Measurements from ENCODE around the gene PDE7B.

PDE7B gene

GRCh38 chr6:136024711-136025110, 173.2 kb downstream of the PDE7B start:
- TF ChIP-seq ZFHX2 (tag by site-specific recombination; conservative IDR thresholded peaks at IDR 0.05), result no peak
- no peak for TF ChIP-seq ZNF530 (tag by site-specific recombination; IDR thresholded peaks at IDR 0.05; ENCODE audit: low read depth)
- Histone ChIP-seq H3K4me3 (ENCODE audit: low read depth, low read length) (no peak overlapping the region), H3K9me3 (ENCODE audit: control insufficient read depth, insufficient read depth, low read depth, low read length) (no peaks in the 10 kb centered on the region), H3K4me1 (ENCODE audit: control insufficient read depth, insufficient read depth, low read length) (no peaks in the 10 kb centered on the region), H3K36me3 (ENCODE audit: control insufficient read depth in 2 of 2, insufficient read depth in 1 of 2, low read length in 2 of 2) (no peaks in the 10 kb centered on the region), H3K27ac (ENCODE audit: extremely low read depth, low read depth, low read length) (no peak overlapping the region)
- POLR2A ChIA-PET, result no interaction called here
- CTCF ChIA-PET, result interaction anchor here (1.5 kb wide), 1 partner anchor 202 kb away, joined by 5 read pairs; no protein-coding TSS in a partner anchor

GRCh38 chr6:136025736-136026135, 174.2 kb downstream of the PDE7B start:
- H3K4me1 ChIP-seq (ENCODE audit: control insufficient read depth, insufficient read depth, low read length), result no peaks in the 10 kb centered on the region
- POLR2A ChIA-PET, result no interaction called here
- CTCF ChIA-PET, result interaction anchor here (0.7 to 1.5 kb wide), 2 partner anchors 201 to 618 kb away, joined by 3 to 5 read pairs; no protein-coding TSS in a partner anchor
- no peaks in the 10 kb centered on the region for H3K9me3 ChIP-seq (ENCODE audit: control insufficient read depth, insufficient read depth, low read depth, low read length)
- H3K27ac ChIP-seq (ENCODE audit: extremely low read depth, low read depth, low read length), result no peak overlapping the region
- TF ChIP-seq, protein P1, sequence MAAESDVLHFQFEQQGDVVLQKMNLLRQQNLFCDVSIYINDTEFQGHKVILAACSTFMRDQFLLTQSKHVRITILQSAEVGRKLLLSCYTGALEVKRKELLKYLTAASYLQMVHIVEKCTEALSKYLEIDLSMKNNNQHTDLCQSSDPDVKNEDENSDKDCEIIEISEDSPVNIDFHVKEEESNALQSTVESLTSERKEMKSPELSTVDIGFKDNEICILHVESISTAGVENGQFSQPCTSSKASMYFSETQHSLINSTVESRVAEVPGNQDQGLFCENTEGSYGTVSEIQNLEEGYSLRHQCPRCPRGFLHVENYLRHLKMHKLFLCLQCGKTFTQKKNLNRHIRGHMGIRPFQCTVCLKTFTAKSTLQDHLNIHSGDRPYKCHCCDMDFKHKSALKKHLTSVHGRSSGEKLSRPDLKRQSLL (tag by site-specific recombination; IDR thresholded peaks at IDR 0.05), result no peak
- 0 out of 2 replicates have a peak, but pooled peaks have one; percentile 34 for TF ChIP-seq ZBTB17 (tag by site-specific recombination; IDR thresholded peaks at IDR 0.05)
- H3K36me3 ChIP-seq (ENCODE audit: control insufficient read depth in 2 of 2, insufficient read depth in 1 of 2, low read length in 2 of 2), result no peaks in the 10 kb centered on the region
- H3K4me3 ChIP-seq (ENCODE audit: low read depth, low read length), result no peak overlapping the region

GRCh38 chr6:136030131-136030530, 178.6 kb downstream of the PDE7B start:
- Histone ChIP-seq H3K4me3 (ENCODE audit: low read depth, low read length) (no peak overlapping the region), H3K36me3 (ENCODE audit: control insufficient read depth in 2 of 2, insufficient read depth in 1 of 2, low read length in 2 of 2) (no peaks in the 10 kb centered on the region), H3K4me1 (ENCODE audit: control insufficient read depth, insufficient read depth, low read length) (no peaks in the 10 kb centered on the region), H3K9me3 (ENCODE audit: control insufficient read depth, insufficient read depth, low read depth, low read length) (no peaks in the 10 kb centered on the region), H3K27ac (ENCODE audit: extremely low read depth, low read depth, low read length) (no peak overlapping the region)
- TF ChIP-seq SCRT1 (tag by site-specific recombination; IDR thresholded peaks at IDR 0.05; ENCODE audit: borderline replicate concordance), result no peak
- ChIA-PET CTCF (no interaction called here), POLR2A (no interaction called here)

DNA sequence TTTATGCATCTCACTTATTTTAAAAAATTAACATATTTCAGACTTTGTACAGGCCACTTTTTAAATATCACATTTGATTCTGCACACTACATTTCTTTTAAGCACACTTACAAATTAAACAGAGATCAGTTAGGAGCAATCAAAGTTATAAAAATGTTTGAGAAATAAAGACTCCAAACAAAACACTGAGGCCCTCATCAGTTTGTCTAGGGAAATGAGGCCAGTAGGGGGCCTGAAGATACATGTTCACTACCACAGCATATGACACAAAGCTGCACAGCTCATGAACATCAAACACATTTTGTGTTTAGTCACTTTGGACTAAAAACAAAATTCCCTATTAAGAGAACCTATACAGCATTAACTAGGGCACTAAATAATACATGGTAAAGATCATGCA, 180.5 kb downstream of the PDE7B start:
- ChIA-PET CTCF (interaction anchor here (0.7 to 2.1 kb wide), 5 partner anchors 9 to 195 kb away, joined by 3 to 10 read pairs (median 4); no protein-coding TSS in a partner anchor), POLR2A (no interaction called here)
- H3K36me3 ChIP-seq (ENCODE audit: control insufficient read depth in 2 of 2, insufficient read depth in 1 of 2, low read length in 2 of 2), result no peaks in the 10 kb centered on the region
- H3K27ac ChIP-seq (ENCODE audit: extremely low read depth, low read depth, low read length), result no peak overlapping the region
- H3K4me3 ChIP-seq (ENCODE audit: low read depth, low read length), result no peak overlapping the region
- no peaks in the 10 kb centered on the region for H3K4me1 ChIP-seq (ENCODE audit: control insufficient read depth, insufficient read depth, low read length)
- H3K9me3 ChIP-seq (ENCODE audit: control insufficient read depth, insufficient read depth, low read depth, low read length), result no peaks in the 10 kb centered on the region
- TF ChIP-seq ZNF2 (tag by site-specific recombination; IDR thresholded peaks at IDR 0.05) (0 out of 2 replicates have a peak, but pooled peaks have one; percentile 34), ZNF664 (tag by site-specific recombination; IDR thresholded peaks at IDR 0.05) (no peak), ZNF785 (tag by site-specific recombination; IDR thresholded peaks at IDR 0.05) (no peak), ZNF37A (tag by site-specific recombination; IDR thresholded peaks at IDR 0.05) (no peak), ZNF692 (tag by site-specific recombination; IDR thresholded peaks at IDR 0.05) (no peak), RBAK (tag by site-specific recombination; IDR thresholded peaks at IDR 0.05) (no peak), ZNF561 (tag by site-specific recombination; IDR thresholded peaks at IDR 0.05; ENCODE audit: borderline replicate concordance) (no peak), ZNF654 (tag by site-specific recombination; IDR thresholded peaks at IDR 0.05; ENCODE audit: low read depth) (peak; percentile 35), ZNF24 (tag by site-specific recombination; IDR thresholded peaks at IDR 0.05) (no peak)
- TF ChIP-seq, protein P2, sequence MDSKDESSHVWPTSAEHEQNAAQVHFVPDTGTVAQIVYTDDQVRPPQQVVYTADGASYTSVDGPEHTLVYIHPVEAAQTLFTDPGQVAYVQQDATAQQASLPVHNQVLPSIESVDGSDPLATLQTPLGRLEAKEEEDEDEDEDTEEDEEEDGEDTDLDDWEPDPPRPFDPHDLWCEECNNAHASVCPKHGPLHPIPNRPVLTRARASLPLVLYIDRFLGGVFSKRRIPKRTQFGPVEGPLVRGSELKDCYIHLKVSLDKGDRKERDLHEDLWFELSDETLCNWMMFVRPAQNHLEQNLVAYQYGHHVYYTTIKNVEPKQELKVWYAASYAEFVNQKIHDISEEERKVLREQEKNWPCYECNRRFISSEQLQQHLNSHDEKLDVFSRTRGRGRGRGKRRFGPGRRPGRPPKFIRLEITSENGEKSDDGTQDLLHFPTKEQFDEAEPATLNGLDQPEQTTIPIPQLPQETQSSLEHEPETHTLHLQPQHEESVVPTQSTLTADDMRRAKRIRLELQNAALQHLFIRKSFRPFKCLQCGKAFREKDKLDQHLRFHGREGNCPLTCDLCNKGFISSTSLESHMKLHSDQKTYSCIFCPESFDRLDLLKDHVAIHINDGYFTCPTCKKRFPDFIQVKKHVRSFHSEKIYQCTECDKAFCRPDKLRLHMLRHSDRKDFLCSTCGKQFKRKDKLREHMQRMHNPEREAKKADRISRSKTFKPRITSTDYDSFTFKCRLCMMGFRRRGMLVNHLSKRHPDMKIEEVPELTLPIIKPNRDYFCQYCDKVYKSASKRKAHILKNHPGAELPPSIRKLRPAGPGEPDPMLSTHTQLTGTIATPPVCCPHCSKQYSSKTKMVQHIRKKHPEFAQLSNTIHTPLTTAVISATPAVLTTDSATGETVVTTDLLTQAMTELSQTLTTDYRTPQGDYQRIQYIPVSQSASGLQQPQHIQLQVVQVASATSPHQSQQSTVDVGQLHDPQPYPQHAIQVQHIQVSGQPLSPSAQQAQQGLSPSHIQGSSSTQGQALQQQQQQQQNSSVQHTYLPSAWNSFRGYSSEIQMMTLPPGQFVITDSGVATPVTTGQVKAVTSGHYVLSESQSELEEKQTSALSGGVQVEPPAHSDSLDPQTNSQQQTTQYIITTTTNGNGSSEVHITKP (tag by site-specific recombination; IDR thresholded peaks at IDR 0.05), result no peak

Data from HEK293 (cell line).